Measurements from ENCODE around the gene HECTD4. TPM values are rescaled to one million over a fixed set of nuclear protein-coding genes. Genes with fewer than 3 reads are reported as not detected.

The HECTD4 gene
- total RNA-seq, 4 donors from 2014 or later: 28.2 to 54.4 (median 33.7) TPM

GRCh38 chr12:112196196-112196875 lies 185.9 kb downstream of the HECTD4 start:
- TF ChIP-seq CTCF (IDR thresholded peaks at IDR 0.05; ENCODE audit: low read depth): no peak

DNA sequence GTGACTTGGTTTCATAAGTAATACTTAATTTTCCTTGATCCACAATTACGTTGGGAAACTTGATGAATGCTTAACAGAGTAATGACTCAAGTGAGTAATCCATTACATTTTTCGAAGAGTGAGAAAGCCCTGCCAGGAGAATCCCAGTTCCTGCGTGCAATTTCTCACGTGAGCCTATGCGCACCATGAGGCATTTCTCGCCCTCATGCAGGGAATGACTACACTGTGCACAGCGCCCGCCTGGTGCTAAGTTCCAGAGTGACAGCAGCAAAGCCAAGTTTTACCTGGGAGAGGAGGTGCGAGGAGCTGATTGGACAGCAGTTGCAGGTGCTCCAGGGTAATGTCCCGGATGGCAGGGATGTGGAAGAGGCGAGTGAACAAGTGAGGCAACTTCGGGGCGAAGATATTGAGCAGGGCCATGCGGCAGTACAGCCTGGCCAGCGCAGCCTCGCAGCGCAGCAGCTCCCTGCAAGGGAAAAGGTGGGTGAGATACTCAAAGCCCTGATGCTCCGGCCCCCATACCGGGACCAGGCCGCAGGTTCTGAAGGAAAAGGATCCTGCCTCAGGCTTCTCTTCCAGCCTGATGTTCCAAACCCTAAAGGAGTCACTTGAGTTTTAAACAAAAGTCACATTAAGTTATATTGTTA lies 187.5 kb downstream of the HECTD4 start:
- no peak for TF ChIP-seq CTCF (IDR thresholded peaks at IDR 0.05; ENCODE audit: low read depth)

GRCh38 chr12:112192475-112192874 lies 189.8 kb downstream of the HECTD4 start:
- TF ChIP-seq CTCF (IDR thresholded peaks at IDR 0.05; ENCODE audit: low read depth): no peak

GRCh38 chr12:112191840-112192321 lies 190.3 kb downstream of the HECTD4 start:
- TF ChIP-seq CTCF (IDR thresholded peaks at IDR 0.05; ENCODE audit: low read depth): no peak

DNA sequence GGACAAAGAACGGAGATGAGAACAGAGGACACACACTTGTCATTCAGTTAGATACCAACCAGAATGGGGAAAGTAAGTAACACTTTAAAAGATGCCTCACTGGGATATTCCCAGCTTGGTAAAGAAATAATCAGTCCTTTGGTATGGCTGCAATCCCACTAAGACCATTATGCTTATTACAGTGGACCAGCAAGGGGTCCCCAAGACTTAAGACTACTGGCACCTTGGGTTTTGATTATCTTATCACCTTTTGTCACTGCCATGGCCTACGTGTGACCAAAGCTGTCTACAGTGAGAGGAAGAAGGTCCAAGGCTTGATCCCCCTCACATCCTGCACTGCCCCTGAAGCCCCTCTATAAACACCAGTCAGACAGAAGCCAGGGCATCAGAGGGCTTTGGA lies 191.0 kb downstream of the HECTD4 start:
- no peak for TF ChIP-seq CTCF (IDR thresholded peaks at IDR 0.05; ENCODE audit: low read depth)

- no peak for TF ChIP-seq CTCF (IDR thresholded peaks at IDR 0.05; ENCODE audit: low read depth)
These were observed 191.8 kb downstream of the HECTD4 start for GRCh38 chr12:112190231-112191025.
